VCaP (cell line): ENCODE data around the gene RECQL5.

ENCODE experiments used
- H3K27ac ChIP-seq: fragments of 450-650 bp; 2 replicates; pipeline ENCODE4 v1.5.1; 2017
- TF ChIP-seq, protein P1 (sequence below): fragments of 450-650 bp; conservative IDR thresholded peaks from 2 replicates; pipeline ENCODE4 v1.5.1; 2017; ENCODE audit warnings: mild to moderate bottlenecking, moderate library complexity

The RECQL5 gene

GRCh38 chr17:75621489-75621888, 45.5 kb downstream of the RECQL5 start:
- H3K27ac ChIP-seq, result no peak overlapping the region
- TF ChIP-seq, protein P1, sequence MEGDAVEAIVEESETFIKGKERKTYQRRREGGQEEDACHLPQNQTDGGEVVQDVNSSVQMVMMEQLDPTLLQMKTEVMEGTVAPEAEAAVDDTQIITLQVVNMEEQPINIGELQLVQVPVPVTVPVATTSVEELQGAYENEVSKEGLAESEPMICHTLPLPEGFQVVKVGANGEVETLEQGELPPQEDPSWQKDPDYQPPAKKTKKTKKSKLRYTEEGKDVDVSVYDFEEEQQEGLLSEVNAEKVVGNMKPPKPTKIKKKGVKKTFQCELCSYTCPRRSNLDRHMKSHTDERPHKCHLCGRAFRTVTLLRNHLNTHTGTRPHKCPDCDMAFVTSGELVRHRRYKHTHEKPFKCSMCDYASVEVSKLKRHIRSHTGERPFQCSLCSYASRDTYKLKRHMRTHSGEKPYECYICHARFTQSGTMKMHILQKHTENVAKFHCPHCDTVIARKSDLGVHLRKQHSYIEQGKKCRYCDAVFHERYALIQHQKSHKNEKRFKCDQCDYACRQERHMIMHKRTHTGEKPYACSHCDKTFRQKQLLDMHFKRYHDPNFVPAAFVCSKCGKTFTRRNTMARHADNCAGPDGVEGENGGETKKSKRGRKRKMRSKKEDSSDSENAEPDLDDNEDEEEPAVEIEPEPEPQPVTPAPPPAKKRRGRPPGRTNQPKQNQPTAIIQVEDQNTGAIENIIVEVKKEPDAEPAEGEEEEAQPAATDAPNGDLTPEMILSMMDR, result no peak

DNA sequence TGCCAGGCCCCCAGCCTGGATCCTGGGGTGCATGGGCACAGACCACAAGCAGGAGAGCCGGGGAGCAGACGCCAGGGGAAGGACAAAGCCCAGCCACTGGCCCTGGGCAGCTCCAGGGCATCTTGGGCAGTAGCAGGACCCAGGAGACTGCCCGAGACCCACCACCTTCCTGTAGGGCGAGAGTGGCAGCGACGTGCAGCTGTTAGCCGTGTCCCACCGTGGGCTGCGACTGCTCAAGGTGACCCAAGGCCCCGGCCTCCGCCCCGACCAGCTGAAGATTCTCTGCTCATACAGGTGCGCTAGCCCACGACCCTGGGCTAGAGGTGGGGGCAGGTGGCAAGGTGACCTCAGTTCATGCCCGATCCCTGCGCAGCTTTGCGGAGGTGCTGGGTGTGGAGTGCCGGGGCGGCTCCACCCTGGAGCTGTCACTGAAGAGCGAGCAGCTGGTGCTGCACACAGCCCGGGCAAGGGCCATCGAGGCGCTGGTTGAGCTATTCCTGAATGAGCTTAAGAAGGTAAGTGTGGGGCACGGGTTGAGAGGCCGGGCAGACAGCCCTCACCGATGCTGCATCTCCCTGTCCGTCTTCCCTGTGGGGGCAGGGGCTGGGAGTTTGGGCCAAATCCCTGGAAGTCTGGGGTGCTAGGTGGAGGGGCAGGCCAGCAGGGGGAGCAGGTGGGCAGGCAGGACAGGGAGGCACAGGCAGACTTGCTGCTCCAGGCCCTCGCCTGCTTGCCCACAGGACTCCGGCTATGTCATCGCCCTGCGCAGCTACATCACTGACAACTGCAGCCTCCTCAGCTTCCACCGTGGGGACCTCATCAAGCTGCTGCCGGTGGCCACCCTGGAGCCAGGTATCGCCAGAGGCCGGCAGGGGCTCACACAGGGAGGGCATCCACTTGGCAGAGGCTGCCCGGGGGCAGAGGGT, 47.2 kb downstream of the RECQL5 start:
- TF ChIP-seq, protein P1, result peak; percentile 56
- no peak overlapping the region for H3K27ac ChIP-seq

GRCh38 chr17:75617675-75618074, 49.3 kb downstream of the RECQL5 start:
- no peak overlapping the region for H3K27ac ChIP-seq
- TF ChIP-seq, protein P1, result no peak

DNA sequence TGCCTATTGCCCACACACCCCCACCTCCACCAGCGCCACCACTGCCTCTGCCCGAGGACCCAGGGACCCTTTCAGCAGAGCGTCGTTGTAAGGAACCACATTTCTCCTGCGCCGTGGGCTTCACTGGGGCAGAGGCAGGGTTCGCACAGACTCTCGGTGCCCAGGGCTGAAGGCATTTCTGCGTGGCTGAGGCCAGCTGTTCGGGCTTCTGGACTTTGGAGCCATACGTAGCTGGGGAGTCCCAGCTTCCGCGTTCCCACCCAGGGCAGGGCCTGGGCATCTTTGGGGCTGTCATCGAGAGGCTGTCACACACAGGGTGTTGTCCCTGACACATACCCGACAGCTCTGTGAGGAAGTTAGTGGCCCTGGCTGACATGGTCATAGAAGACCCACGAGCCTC, 49.7 kb downstream of the RECQL5 start:
- TF ChIP-seq, protein P1, result no peak
- H3K27ac ChIP-seq, result no peak overlapping the region

GRCh38 chr17:75616521-75617122, 50.3 kb downstream of the RECQL5 start:
- TF ChIP-seq, protein P1, result no peak
- H3K27ac ChIP-seq, result no peak overlapping the region

DNA sequence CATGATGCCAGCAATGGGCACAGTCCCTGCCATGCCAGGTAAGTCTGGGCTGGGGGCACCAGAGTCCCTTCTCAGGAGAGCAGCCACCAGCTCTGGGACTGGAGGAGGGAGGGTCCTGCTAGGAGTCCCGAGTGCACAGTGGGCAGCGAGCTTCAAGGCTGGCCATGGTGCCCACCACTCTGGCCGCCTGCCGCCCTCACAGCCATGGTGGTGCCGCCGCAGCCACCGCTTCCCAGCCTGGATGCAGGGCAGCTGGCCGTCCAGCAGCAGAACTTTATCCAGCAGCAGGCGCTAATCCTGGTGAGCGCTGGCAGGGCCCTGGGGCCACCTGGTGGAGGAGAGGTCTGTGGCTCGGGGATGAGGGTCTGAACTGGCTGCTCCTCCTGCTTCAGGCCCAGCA, 51.7 kb downstream of the RECQL5 start:
- TF ChIP-seq, protein P1, result no peak

GRCh38 chr17:75614556-75615270, 52.2 kb downstream of the RECQL5 start:
- H3K27ac ChIP-seq, result no peak overlapping the region
- TF ChIP-seq, protein P1, result no peak

More for the DNA sequence above, 51.7 kb downstream of the RECQL5 start:
- H3K27ac ChIP-seq, result no peak overlapping the region
